ENCODE data around the gene RHOC.

DNA sequence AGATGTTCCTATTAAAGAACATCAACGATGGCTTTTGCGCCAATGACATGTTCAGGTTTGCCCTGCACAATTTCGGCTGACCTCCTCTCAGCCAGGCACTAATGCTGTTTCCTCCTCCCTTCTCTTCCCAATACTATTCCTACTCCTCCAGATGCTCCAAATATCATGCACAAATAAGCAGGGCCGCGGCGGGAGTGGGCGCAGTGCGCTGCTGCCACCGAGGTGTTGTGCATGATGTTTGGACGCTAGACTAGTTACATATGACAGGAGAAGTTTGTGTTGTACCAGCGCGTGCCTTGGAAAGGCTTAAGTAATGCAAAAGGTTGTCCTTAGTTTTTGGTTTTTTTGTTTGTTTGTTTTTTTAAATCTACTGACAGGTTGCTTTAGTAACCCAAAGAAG lies 41.5 kb upstream of the RHOC start:
- TF ChIP-seq, protein P1, sequence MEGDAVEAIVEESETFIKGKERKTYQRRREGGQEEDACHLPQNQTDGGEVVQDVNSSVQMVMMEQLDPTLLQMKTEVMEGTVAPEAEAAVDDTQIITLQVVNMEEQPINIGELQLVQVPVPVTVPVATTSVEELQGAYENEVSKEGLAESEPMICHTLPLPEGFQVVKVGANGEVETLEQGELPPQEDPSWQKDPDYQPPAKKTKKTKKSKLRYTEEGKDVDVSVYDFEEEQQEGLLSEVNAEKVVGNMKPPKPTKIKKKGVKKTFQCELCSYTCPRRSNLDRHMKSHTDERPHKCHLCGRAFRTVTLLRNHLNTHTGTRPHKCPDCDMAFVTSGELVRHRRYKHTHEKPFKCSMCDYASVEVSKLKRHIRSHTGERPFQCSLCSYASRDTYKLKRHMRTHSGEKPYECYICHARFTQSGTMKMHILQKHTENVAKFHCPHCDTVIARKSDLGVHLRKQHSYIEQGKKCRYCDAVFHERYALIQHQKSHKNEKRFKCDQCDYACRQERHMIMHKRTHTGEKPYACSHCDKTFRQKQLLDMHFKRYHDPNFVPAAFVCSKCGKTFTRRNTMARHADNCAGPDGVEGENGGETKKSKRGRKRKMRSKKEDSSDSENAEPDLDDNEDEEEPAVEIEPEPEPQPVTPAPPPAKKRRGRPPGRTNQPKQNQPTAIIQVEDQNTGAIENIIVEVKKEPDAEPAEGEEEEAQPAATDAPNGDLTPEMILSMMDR (IDR thresholded peaks at IDR 0.05): no peak
- TF ChIP-seq POLR2A (IDR thresholded peaks at IDR 0.05) (no peak), POLR2AphosphoS5 (IDR thresholded peaks at IDR 0.05) (no peak)

Data from prostate gland (tissue), 2 donors.